Glutamatergic neuron (in vitro differentiated cells): Measurements from ENCODE around the gene ELOVL6. TPM values are rescaled to one million over a fixed set of nuclear protein-coding genes. Genes with fewer than 3 reads are reported as not detected.

Experiments
- DNase-seq: peaks from one replicate; pipeline ENCODE4 v3.0.0; 2022
- H3K27ac Mint-ChIP-seq: one replicate; pipeline ENCODE4 v1.8.0; 2020; ENCODE audit warnings: mild to moderate bottlenecking, mixed read lengths, inconsistent platforms; ENCODE audit not compliant: unreplicated experiment
- H3K27me3 Mint-ChIP-seq: one replicate; pipeline ENCODE4 v1.8.0; 2020; ENCODE audit warnings: mild to moderate bottlenecking, moderate library complexity, mixed read lengths, inconsistent platforms; ENCODE audit not compliant: unreplicated experiment
- H3K36me3 Mint-ChIP-seq: one replicate; pipeline ENCODE4 v1.8.0; 2020; ENCODE audit warnings: mild to moderate bottlenecking, mixed read lengths, inconsistent platforms; ENCODE audit not compliant: unreplicated experiment
- H3K4me1 Mint-ChIP-seq: one replicate; pipeline ENCODE4 v1.8.0; 2020; ENCODE audit warnings: mild to moderate bottlenecking, low read depth, mixed read lengths, inconsistent platforms; ENCODE audit not compliant: unreplicated experiment
- H3K4me3 Mint-ChIP-seq: one replicate; pipeline ENCODE4 v1.8.0; 2020; ENCODE audit warnings: mild to moderate bottlenecking, mixed read lengths, inconsistent platforms; ENCODE audit not compliant: unreplicated experiment
- H3K9me3 Mint-ChIP-seq: one replicate; pipeline ENCODE4 v1.8.0; 2020; ENCODE audit warnings: mild to moderate bottlenecking, moderate library complexity, mixed read lengths, inconsistent platforms; ENCODE audit not compliant: unreplicated experiment
- CTCF ChIP-seq: fragments of 200-600 bp; sonication (generic); IDR thresholded peaks from one replicate; pipeline ENCODE4 v1.5.0; 2021; ENCODE audit not compliant: partially characterized antibody, unreplicated experiment
- total RNA-seq: library from RNA; stranded (reverse); fragmentation: NEBNext Ultra II Directional; extraction: Animal tissue kit (Norgen Biotek cat#: 25700); gene quantifications from one replicate; pipeline ENCODE4 v1.2.1, GENCODE V29; 2021; ENCODE audit not compliant: unreplicated experiment

Gene ELOVL6
- total RNA-seq, 1 donor from 2014 or later = 60.1 TPM

GRCh38 chr4:110202024-110202423 is 3.6 kb upstream of the ELOVL6 start:
- Mint-ChIP-seq H3K27ac (no peak overlapping the region), H3K4me3 (no peak overlapping the region), H3K36me3 (no peaks in the 10 kb centered on the region), H3K9me3 (peaks cover 13% of the 10 kb centered on the region), H3K27me3 (peaks cover 11% of the 10 kb centered on the region), H3K4me1 (peaks cover 3% of the 10 kb centered on the region)
- no peak for TF ChIP-seq CTCF
- no peak for DNase-seq

DNA sequence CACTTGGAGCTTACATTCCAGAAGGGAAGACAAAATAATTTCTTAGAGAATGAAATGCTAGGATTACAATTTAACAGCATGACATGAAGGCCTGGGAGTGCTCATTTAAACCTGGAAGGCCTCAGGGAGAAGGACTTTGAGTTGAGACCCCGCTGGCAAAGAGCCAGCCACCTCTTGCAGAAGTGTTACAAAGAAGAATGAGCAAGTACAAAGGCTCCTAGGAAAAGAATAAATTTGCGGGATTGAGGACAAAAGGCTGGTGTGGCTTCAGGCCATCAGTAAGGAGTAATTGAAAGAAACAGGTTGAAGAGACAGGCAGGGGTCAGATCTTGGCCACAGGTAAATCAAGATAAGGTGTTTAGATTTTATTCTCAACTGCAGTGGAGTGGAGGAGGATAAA is 3.1 kb upstream of the ELOVL6 start:
- H3K27ac Mint-ChIP-seq = no peak overlapping the region
- H3K4me3 Mint-ChIP-seq = no peak overlapping the region
- H3K36me3 Mint-ChIP-seq = no peaks in the 10 kb centered on the region
- TF ChIP-seq CTCF = no peak
- peaks cover 3% of the 10 kb centered on the region for H3K4me1 Mint-ChIP-seq
- peaks cover 12% of the 10 kb centered on the region for H3K9me3 Mint-ChIP-seq
- H3K27me3 Mint-ChIP-seq = peaks cover 11% of the 10 kb centered on the region
- no peak for DNase-seq

- no peak overlapping the region for H3K27ac Mint-ChIP-seq
Observed at GRCh38 chr4:110200689-110201088, 2.3 kb upstream of the ELOVL6 start.

DNA sequence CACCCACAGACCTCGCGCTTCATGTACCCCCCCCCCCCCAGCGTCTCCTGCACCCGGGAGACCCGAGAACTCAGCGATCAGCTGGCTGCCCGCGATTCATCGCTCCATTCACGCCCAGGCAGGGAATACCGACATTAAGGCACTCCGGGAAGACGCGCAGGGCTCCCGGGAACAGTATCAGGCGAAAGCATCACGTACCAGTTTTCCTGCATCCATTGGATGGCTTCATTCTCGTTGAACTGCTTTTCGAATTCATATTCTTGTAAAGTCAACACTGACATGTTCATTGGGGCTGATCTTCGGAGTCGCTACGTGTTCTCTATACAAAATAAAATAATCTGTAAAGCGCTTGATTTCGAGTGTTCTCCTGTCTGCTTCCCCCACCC is 373 bp downstream of the ELOVL6 start:
- H3K9me3 Mint-ChIP-seq = peaks cover 20% of the 10 kb centered on the region
- H3K4me1 Mint-ChIP-seq = peaks cover 15% of the 10 kb centered on the region
- no peak for TF ChIP-seq CTCF
- H3K27me3 Mint-ChIP-seq = peaks cover 21% of the 10 kb centered on the region
- peak overlapping the region; percentile 100 for H3K4me3 Mint-ChIP-seq
- peaks cover 4% of the 10 kb centered on the region for H3K36me3 Mint-ChIP-seq
- H3K27ac Mint-ChIP-seq = peak overlapping the region; percentile 95
- DNase-seq = peak; percentile 36

More at GRCh38 chr4:110200689-110201088, 2.3 kb upstream of the ELOVL6 start:
- Mint-ChIP-seq H3K27me3 (peaks cover 15% of the 10 kb centered on the region), H3K9me3 (peaks cover 15% of the 10 kb centered on the region), H3K4me3 (no peak overlapping the region), H3K4me1 (peaks cover 5% of the 10 kb centered on the region), H3K36me3 (peaks cover 2% of the 10 kb centered on the region)
- DNase-seq = no peak
- TF ChIP-seq CTCF = no peak

DNA sequence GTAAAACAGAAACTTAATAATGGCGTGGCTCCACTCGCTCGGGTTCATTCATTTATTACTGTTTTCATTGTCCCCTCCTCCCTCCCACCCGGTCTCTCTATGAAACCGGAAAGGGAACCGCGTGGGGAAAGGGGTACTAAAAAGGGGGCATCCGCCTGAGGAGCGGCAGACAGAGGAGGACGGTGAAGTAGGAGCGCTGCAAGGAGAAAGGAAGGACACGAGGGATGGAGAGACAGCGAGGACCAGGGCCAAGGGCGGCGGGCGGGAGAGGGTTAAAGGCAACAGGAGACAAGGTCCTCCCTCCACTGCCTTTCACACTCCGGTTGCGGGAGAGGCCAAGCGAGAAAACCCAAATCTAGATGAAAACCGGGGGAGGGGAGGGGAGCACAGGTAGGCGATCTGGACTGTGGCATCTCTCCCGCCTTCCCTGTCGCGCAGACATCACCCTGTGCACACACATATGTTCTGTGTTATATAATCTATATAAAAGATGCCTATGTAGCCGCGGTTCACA is 829 bp downstream of the ELOVL6 start:
- Mint-ChIP-seq H3K4me1 (peaks cover 18% of the 10 kb centered on the region), H3K9me3 (peaks cover 20% of the 10 kb centered on the region), H3K27me3 (peaks cover 21% of the 10 kb centered on the region), H3K36me3 (peaks cover 4% of the 10 kb centered on the region), H3K27ac (peak overlapping the region; percentile 95), H3K4me3 (peak overlapping the region; percentile 100)
- TF ChIP-seq CTCF = no peak
- DNase-seq = peak; percentile 64
